Mesendoderm (in vitro differentiated cells): Measurements from ENCODE around the gene FLOT1.

Experiments
- DNase-seq: peaks from one replicate; pipeline ENCODE4 v3.0.0; 2013
- H2AK5ac ChIP-seq: 2 replicates; pipeline ENCODE4 v1.6.1; 2013; ENCODE audit warnings: low read length, inconsistent platforms
- H2BK120ac ChIP-seq: 2 replicates; pipeline ENCODE4 v1.6.1; 2013; ENCODE audit warnings: low read depth, mild to moderate bottlenecking, low read length, moderate library complexity, mixed read lengths
- H2BK15ac ChIP-seq: replicated peaks from 2 replicates; pipeline ENCODE4 v1.6.1; 2013; ENCODE audit warnings: low read depth, mild to moderate bottlenecking, moderate library complexity
- H2BK5ac ChIP-seq: 2 replicates; pipeline ENCODE4 v1.6.1; 2013; ENCODE audit warnings: low read length, inconsistent platforms
- H3K18ac ChIP-seq: 2 replicates; pipeline ENCODE4 v1.6.1; 2013; ENCODE audit warnings: mild to moderate bottlenecking, low read length, mixed read lengths
- H3K23ac ChIP-seq: one replicate; pipeline ENCODE4 v1.6.1; 2013; ENCODE audit warnings: low read length
- H3K27ac ChIP-seq: 2 replicates; pipeline ENCODE4 v1.5.1; 2013; ENCODE audit warnings: low read depth, mild to moderate bottlenecking, inconsistent platforms, low read length, moderate library complexity
- H3K27me3 ChIP-seq: 2 replicates; pipeline ENCODE4 v1.6.1; 2013; ENCODE audit warnings: low read length, control low read depth, mild to moderate bottlenecking, inconsistent platforms; ENCODE audit not compliant: insufficient read depth, poor library complexity
- H3K36me3 ChIP-seq: 2 replicates; pipeline ENCODE4 v1.6.1; 2013; ENCODE audit warnings: low read length, inconsistent platforms; ENCODE audit not compliant: control insufficient read depth, insufficient read depth
- H3K4ac ChIP-seq: one replicate; pipeline ENCODE4 v1.6.1; 2013; ENCODE audit warnings: low read depth, mild to moderate bottlenecking, low read length, moderate library complexity
- H3K4me1 ChIP-seq: 2 replicates; pipeline ENCODE4 v1.6.1; 2013; ENCODE audit warnings: low read depth, low read length, inconsistent platforms; ENCODE audit not compliant: control insufficient read depth
- H3K4me2 ChIP-seq: 2 replicates; pipeline ENCODE4 v1.6.1; 2013; ENCODE audit warnings: low read length
- H3K4me3 ChIP-seq: 2 replicates; pipeline ENCODE4 v1.5.1; 2013; ENCODE audit warnings: mild to moderate bottlenecking, low read length
- H3K56ac ChIP-seq: one replicate; pipeline ENCODE4 v1.6.1; 2013; ENCODE audit warnings: low read length
- H3K79me1 ChIP-seq: 2 replicates; pipeline ENCODE4 v1.6.1; 2013; ENCODE audit warnings: low read length, inconsistent platforms
- H3K79me2 ChIP-seq: 2 replicates; pipeline ENCODE4 v1.6.1; 2013; ENCODE audit warnings: mild to moderate bottlenecking, low read length; ENCODE audit not compliant: control insufficient read depth, insufficient read depth
- H3K9ac ChIP-seq: 2 replicates; pipeline ENCODE4 v1.6.1; 2013; ENCODE audit warnings: low read length, inconsistent platforms
- H4K5ac ChIP-seq: one replicate; pipeline ENCODE4 v1.6.1; 2013; ENCODE audit warnings: low read length
- H4K8ac ChIP-seq: one replicate; pipeline ENCODE4 v1.6.1; 2013; ENCODE audit warnings: low read depth, mild to moderate bottlenecking, control low read depth, low read length, moderate library complexity
- WGBS: extraction: QIAGEN DNeasy Blood & Tissue Kit; methylation state at CpG from one replicate; pipeline ENCODE4 v1.1.7; 2013; ENCODE audit warnings: low lambda C conversion rate, missing lambda C conversion rate; ENCODE audit not compliant: insufficient coverage; ENCODE audit errors: extremely low coverage; 5-methylcytosine and 5-hydroxymethylcytosine counted together

FLOT1 gene

DNA sequence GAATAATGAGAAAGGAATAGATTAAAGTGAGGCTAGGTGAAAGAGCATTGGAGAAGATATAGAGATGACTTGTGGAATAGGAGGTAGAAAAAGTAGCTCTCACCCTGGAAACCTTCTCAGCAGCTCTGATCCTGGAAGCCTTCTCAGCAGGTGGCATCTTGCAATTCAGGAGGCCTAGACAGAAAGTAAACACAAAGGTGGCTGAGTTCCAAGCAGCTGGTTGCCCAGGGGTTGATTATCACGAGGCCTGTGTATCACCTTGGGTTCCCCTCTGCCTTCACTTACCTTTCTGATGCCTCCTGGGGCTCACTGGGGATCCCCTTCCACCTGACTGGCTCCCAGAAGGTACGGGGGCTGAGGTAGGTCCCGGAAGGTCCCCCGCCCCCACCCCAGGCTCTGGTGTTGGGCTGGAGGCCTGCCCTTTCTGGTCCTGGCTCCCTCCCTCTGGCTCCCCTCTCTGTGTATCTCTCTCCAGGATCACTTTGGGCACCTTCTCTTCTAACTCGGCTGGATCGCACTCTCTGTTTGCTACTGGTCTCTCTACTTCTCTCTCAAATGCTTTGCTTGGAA lies 35.1 kb downstream of the FLOT1 start:
- no peaks in the 10 kb centered on the region for H3K79me1 ChIP-seq

DNA sequence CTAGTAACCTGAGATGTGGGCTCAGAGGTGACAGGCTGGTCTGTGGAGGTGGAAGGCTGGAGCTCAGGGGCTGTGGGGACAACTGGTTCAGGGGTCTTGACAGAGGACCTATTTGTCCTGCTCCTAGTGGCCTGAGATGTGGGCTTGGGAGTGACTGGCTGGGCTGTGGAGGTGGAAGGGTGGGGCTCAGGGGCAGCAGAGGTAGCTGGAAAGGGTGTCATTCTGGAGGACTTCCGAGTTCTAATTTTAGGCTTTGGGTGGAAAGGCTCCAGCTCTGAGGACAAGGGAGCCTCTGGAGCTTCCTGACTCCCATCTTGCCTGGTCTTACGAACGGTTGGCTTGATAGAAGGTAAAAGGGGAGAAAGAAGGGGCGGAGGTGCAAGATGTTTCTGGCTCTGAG lies 36.9 kb downstream of the FLOT1 start:
- Histone ChIP-seq H2BK120ac (no peak overlapping the region), H3K36me3 (no peaks in the 10 kb centered on the region), H2AK5ac (no peak overlapping the region), H3K23ac (no peak overlapping the region), H3K27me3 (no peaks in the 10 kb centered on the region), H4K5ac (no peak overlapping the region), H3K79me1 (no peaks in the 10 kb centered on the region), H3K4me2 (no peak overlapping the region), H3K4ac (no peak overlapping the region), H4K8ac (no peak overlapping the region), H3K4me1 (no peaks in the 10 kb centered on the region), H3K9ac (no peak overlapping the region), H3K18ac (no peak overlapping the region), H3K4me3 (no peak overlapping the region), H3K27ac (no peak overlapping the region), H3K79me2 (no peaks in the 10 kb centered on the region), H3K56ac (no peak overlapping the region), H2BK5ac (no peak overlapping the region), H2BK15ac (no peak overlapping the region)
- no peak for DNase-seq
- no CpG with 5 or more reads among the region's 4 CpGs for WGBS

More for the DNA sequence above, 35.1 kb downstream of the FLOT1 start:
- H2BK120ac ChIP-seq: no peak overlapping the region
- H2AK5ac ChIP-seq: no peak overlapping the region
- H3K27me3 ChIP-seq: no peaks in the 10 kb centered on the region
- no peak overlapping the region for H2BK5ac ChIP-seq
- H3K18ac ChIP-seq: no peak overlapping the region
- H3K27ac ChIP-seq: peak overlapping the region; percentile 43
- H3K4ac ChIP-seq: no peak overlapping the region
- H4K8ac ChIP-seq: no peak overlapping the region
- no peak overlapping the region for H3K4me3 ChIP-seq
- H3K56ac ChIP-seq: no peak overlapping the region
- H2BK15ac ChIP-seq: no peak overlapping the region
- peaks cover 3% of the 10 kb centered on the region for H3K36me3 ChIP-seq
- H3K79me2 ChIP-seq: no peaks in the 10 kb centered on the region
- no peak overlapping the region for H4K5ac ChIP-seq
- H3K23ac ChIP-seq: no peak overlapping the region
- H3K9ac ChIP-seq: no peak overlapping the region
- H3K4me1 ChIP-seq: no peaks in the 10 kb centered on the region
- H3K4me2 ChIP-seq: no peak overlapping the region
- DNase-seq: peak; percentile 31
- no CpG with 5 or more reads among the region's 6 CpGs for WGBS

DNA sequence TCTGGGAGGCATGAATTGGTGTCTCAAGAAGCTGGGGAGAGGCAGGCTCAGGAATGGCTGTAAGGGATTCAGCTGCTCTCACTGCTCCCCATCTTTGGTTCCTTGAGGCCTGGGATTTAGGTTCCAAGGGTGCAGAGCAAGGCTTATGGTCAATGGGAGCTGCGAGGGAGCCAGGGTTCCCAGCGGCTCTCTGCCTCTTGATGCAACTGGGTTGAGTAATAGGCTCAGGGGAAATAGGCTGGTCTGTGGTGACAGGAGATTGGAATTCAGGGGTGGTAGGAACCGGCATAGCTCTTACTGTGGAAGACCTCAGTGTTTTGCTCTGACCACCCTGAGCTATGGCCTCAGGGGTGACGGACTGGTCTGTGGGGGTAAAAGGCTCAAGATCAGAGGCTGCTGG lies 38.7 kb downstream of the FLOT1 start:
- no peaks in the 10 kb centered on the region for H3K4me1 ChIP-seq
- H3K23ac ChIP-seq: no peak overlapping the region
- H3K56ac ChIP-seq: no peak overlapping the region
- no peak overlapping the region for H2AK5ac ChIP-seq
- no peak overlapping the region for H3K27ac ChIP-seq
- no peak overlapping the region for H4K5ac ChIP-seq
- H3K27me3 ChIP-seq: no peaks in the 10 kb centered on the region
- H2BK15ac ChIP-seq: no peak overlapping the region
- no peak for DNase-seq
- H3K4me2 ChIP-seq: no peak overlapping the region
- no peak overlapping the region for H3K4me3 ChIP-seq
- no peak overlapping the region for H4K8ac ChIP-seq
- H3K18ac ChIP-seq: no peak overlapping the region
- H3K79me1 ChIP-seq: no peaks in the 10 kb centered on the region
- H3K4ac ChIP-seq: no peak overlapping the region
- H3K36me3 ChIP-seq: no peaks in the 10 kb centered on the region
- no peaks in the 10 kb centered on the region for H3K79me2 ChIP-seq
- WGBS: no CpG with 5 or more reads among the region's 4 CpGs
- H2BK120ac ChIP-seq: no peak overlapping the region
- no peak overlapping the region for H2BK5ac ChIP-seq
- no peak overlapping the region for H3K9ac ChIP-seq

DNA sequence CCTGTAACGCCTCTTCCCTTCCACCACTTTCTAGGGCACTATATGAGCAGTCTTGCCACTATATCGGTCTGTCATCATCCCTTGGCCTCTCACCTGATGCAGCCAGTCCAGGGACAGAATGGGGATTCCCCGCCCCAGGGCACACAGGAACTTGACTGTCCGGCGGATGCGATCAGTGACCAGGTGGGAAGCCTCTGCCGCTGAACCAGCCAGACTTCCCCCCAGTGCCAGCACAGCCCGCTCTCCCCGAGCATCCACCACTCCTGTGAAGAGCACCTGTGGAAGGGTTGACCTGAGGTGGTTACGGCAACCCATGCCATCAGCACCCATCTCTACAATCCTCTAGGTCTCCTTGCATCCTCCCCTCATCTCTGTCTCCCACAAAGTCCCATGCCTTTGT lies 39.5 kb downstream of the FLOT1 start:
- DNase-seq: no peak
- no peak overlapping the region for H2BK5ac ChIP-seq
- no peak overlapping the region for H3K4me3 ChIP-seq
- H3K36me3 ChIP-seq: no peaks in the 10 kb centered on the region
- no peak overlapping the region for H3K9ac ChIP-seq
- H3K4ac ChIP-seq: no peak overlapping the region
- no peaks in the 10 kb centered on the region for H3K27me3 ChIP-seq
- no peak overlapping the region for H3K23ac ChIP-seq
- H3K18ac ChIP-seq: no peak overlapping the region
- H3K27ac ChIP-seq: no peak overlapping the region
- H2AK5ac ChIP-seq: no peak overlapping the region
- no peak overlapping the region for H3K4me2 ChIP-seq
- no peak overlapping the region for H4K8ac ChIP-seq
- H4K5ac ChIP-seq: no peak overlapping the region
- no CpG with 5 or more reads among the region's 10 CpGs for WGBS
- H3K79me2 ChIP-seq: no peaks in the 10 kb centered on the region
- H2BK15ac ChIP-seq: no peak overlapping the region
- H3K79me1 ChIP-seq: no peaks in the 10 kb centered on the region
- no peak overlapping the region for H2BK120ac ChIP-seq
- no peaks in the 10 kb centered on the region for H3K4me1 ChIP-seq
- no peak overlapping the region for H3K56ac ChIP-seq

DNA sequence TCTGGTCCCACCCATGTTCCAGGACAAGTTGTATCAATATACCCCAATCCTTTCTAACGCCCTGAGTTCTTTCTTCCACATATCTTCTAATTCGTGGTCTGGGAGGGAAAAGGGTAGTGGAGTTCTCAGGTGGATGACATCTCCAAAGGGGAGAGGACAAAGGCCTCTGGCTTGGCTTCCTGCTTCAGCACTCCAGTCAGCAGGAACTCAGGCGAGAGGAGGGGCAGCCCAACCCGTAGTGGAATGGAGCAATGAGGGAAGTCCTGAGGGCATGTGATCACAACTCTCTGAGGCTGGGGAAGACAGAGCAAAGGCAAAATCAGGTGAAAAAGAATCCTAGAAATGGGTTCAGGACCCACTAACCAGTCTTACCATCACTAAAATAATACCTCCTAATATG lies 42.1 kb downstream of the FLOT1 start:
- DNase-seq: peak; percentile 86

DNA sequence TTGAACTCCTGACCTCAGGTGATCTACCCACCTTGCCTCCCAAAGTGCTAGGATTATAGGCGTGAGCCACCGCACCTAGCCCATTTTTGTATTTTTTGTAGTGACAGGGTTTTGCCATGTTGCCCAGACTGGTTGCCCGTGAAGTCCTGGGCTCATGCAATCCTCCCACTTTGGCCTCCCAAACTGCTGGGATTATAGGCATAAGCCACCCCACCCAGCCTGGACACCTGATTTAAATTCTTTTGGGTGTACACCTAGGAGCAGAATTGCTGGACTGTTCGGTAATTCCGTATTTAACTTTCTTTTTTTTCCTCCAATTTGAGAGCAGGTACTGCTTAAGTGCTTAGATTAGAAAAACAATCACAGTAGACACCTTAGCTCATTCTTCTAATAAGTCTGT lies 46.1 kb downstream of the FLOT1 start:
- Histone ChIP-seq H3K18ac (no peak overlapping the region), H3K4ac (no peak overlapping the region), H2BK5ac (no peak overlapping the region), H3K4me3 (no peak overlapping the region), H4K5ac (no peak overlapping the region), H3K4me2 (no peak overlapping the region), H2BK120ac (no peak overlapping the region), H3K27me3 (no peaks in the 10 kb centered on the region), H4K8ac (no peak overlapping the region), H3K79me2 (no peaks in the 10 kb centered on the region), H3K9ac (no peak overlapping the region), H3K23ac (no peak overlapping the region), H2BK15ac (no peak overlapping the region), H3K56ac (no peak overlapping the region), H3K27ac (no peak overlapping the region), H2AK5ac (no peak overlapping the region), H3K79me1 (no peaks in the 10 kb centered on the region), H3K36me3 (no peaks in the 10 kb centered on the region), H3K4me1 (no peaks in the 10 kb centered on the region)
- no CpG with 5 or more reads among the region's 5 CpGs for WGBS
- DNase-seq: no peak

More for the DNA sequence above, 42.1 kb downstream of the FLOT1 start:
- Histone ChIP-seq H3K4ac (no peak overlapping the region), H3K79me2 (no peaks in the 10 kb centered on the region), H3K4me2 (no peak overlapping the region), H3K79me1 (no peaks in the 10 kb centered on the region), H3K27me3 (no peaks in the 10 kb centered on the region), H3K4me3 (no peak overlapping the region), H3K36me3 (no peaks in the 10 kb centered on the region), H2BK15ac (no peak overlapping the region), H3K9ac (no peak overlapping the region), H2BK120ac (no peak overlapping the region), H3K56ac (no peak overlapping the region), H4K8ac (no peak overlapping the region), H3K4me1 (no peaks in the 10 kb centered on the region), H2AK5ac (no peak overlapping the region), H4K5ac (no peak overlapping the region), H3K27ac (no peak overlapping the region), H3K23ac (no peak overlapping the region), H2BK5ac (no peak overlapping the region), H3K18ac (no peak overlapping the region)
- no CpG with 5 or more reads among the region's 4 CpGs for WGBS
